Heart right ventricle (tissue), 16 donors: Measurements from ENCODE around the gene CADM4. TPM values are rescaled to one million over a fixed set of nuclear protein-coding genes. Genes with fewer than 3 reads are reported as not detected.

Experiments
- ATAC-seq, 8 donors: fragments of 200-7000 bp; cut with Tn5 transposase; one replicate each; pipeline ENCODE4 v1.9.1; 2020; ENCODE audit warnings: mild to moderate bottlenecking in 8 of 8, moderate library complexity in 8 of 8, moderate number of reproducible peaks in 1 of 8
- DNase-seq, 2 donors: peaks; one replicate each; pipeline ENCODE4 v3.0.0-alpha.2; 2020
- H3K27ac ChIP-seq, 10 donors: fragments of 200-600 bp; sonication (generic) in 2 of 10; one replicate each; pipeline versions ENCODE4 v1.5.0 to v1.8.0; 2020 to 2022; ENCODE audit warnings: mild to moderate bottlenecking in 3 of 10
- H3K27me3 ChIP-seq, 7 donors: fragments of 200-600 bp; one replicate each; pipeline ENCODE4 v1.8.0; 2021 to 2022; ENCODE audit warnings: mild to moderate bottlenecking in 2 of 7
- H3K36me3 ChIP-seq, 9 donors: fragments of 200-600 bp; sonication (generic) in 1 of 9; one replicate each; pipeline versions ENCODE4 v1.5.0 to v1.8.0; 2020 to 2022; ENCODE audit warnings: mild to moderate bottlenecking in 2 of 9
- H3K4me1 ChIP-seq, 9 donors: fragments of 200-600 bp; sonication (generic) in 1 of 9; one replicate each; pipeline versions ENCODE4 v1.5.0 to v1.8.0; 2020 to 2022; ENCODE audit warnings: mild to moderate bottlenecking in 4 of 9
- H3K4me3 ChIP-seq, 10 donors: fragments of 200-600 bp; sonication (generic) in 2 of 10; one replicate each; pipeline versions ENCODE4 v1.5.0 to v1.8.0; 2020 to 2022; ENCODE audit warnings: mild to moderate bottlenecking in 7 of 10, moderate library complexity in 2 of 10
- H3K9me3 ChIP-seq, 11 donors: fragments of 200-600 bp in 10 of 11; sonication (generic) in 2 of 11; one replicate each; pipeline versions ENCODE4 v1.5.0 to v1.8.0; 2013 to 2022; ENCODE audit warnings: mild to moderate bottlenecking in 2 of 11, control low read depth in 1 of 11, moderate library complexity in 1 of 11
- WGBS, 2 donors: extraction: QIAGEN DNeasy Blood & Tissue Kit; methylation state at CpG; one replicate each; pipeline ENCODE4 v1.1.7; 2013; ENCODE audit warnings: inconsistent platforms in 1 of 2; 5-methylcytosine and 5-hydroxymethylcytosine counted together
- intact Hi-C, 10 donors: fragments of 100-400 bp; cut with DNase I; formaldehyde crosslinking; loops; one replicate each; pipeline versions ENCODE4 v1.11.1 to v1.14.2; 2022
- polyA plus RNA-seq, 2 donors: library from polyadenylated mRNA; stranded (reverse); fragments of 200-250 nt; gene quantifications; one replicate each; pipeline ENCODE4 v1.2.3, GENCODE V29; 2013
- total RNA-seq, 10 donors: library from RNA; stranded (reverse); fragmentation: NEBNext Ultra II Directional in 3 of 10; extraction: Animal tissue kit (Norgen Biotek cat#: 25700) in 3 of 10; gene quantifications; one replicate each; pipeline versions ENCODE4 v1.2.1 to v1.2.4, GENCODE V29; 2021 to 2023
- TF ChIP-seq, protein P1 (sequence below), 9 donors: fragments of 200-600 bp; sonication (generic) in 2 of 9; IDR thresholded peaks; one replicate each; pipeline versions ENCODE4 v1.5.0 to v1.8.0; 2021 to 2022; ENCODE audit warnings: antibody characterized with exemption in 9 of 9, mild to moderate bottlenecking in 5 of 9, moderate library complexity in 1 of 9
- donor health status: Arrhythmogenic right ventricular cardiomyopathy.
- donor health status: ischemic (EF 13 %, LVEDD 7.1; RV severe dilation, severe dysfunction).
- donor health status: healthy with polysubstance abuse.
- donor health status: DM: no; HTN: yes; CAD: no.
- donor health status: DM: no; HTN: no; CAD: no.
- donor health status: ischemic (EF 25% LVEDD 6.9; RV normal size, moderate dysfunction).
- donor health status: ischemic (EF 25% LVEDD 5.7; RV mildly dilated, moderate dysfunction).
- donor health status: healthy.
- donor health status: DM: yes; HTN: yes; CAD: no.
- donor health status: Ischemic cardiomyopathy.
- donor health status: ischemic (EF 35%, LVEDD 5.7; RV mildly dilated, moderate dysfunction).
- donor health status: nonischemic (EF 11% LVEDD 7.7; RV severe dilation, severe dysfunction).
- donor health status: DM: yes; HTN: yes; CAD: no.
- donor health status: PGD.
- donor health status: ischemic (EF 29% LVEDD 5.4; RV normal size, mild dysfunction).
- donor health status: nonischemic (EF 23%, LVEDD 6.1; RV moderate dilation, normal function).

CADM4 gene
- total and polyA plus RNA-seq, 12 donors = 3.0 to 12.3 (median 8.2) TPM

DNA sequence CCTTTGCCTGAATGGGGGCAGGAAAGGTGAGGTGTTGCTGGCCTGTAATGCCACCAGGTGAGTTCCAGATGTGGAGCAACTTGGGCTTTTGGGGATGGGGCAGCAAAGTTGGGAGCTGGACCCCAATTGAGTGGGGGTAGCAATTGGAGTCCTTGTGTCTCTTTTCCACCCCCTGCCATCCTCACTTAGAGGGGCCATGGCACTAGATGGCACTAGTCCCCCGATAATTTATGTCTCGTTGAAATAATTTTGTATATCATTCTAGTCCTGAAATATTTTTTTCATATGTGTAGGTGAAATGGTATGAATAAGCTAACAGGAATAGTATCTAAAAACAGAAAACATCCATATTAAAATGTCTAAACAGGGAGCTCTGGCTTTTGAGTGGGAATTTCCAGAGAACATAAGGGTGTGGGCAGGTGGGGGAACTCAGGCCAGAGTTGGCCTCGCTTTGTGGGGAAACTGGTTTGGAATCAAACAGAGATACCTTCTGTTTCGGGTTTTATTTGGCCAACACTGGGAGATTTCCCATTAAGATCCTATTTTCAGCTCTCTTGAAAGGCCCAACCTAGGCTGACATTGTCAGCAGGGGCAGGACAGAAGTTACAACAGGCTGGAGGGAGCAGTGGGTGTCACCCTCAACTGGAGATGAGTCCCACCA lies 39.9 kb downstream of the CADM4 start:
- no peak overlapping the region for H3K27ac ChIP-seq
- ATAC-seq = no peak
- H3K4me3 ChIP-seq = no peak overlapping the region
- peaks cover 12 to 37% (median 23%) of the 10 kb centered on the region in 9 donors for H3K4me1 ChIP-seq
- intact Hi-C loops = loop anchor here in 5 of 10 donors (5.0 to 10.0 kb wide), 3 partner anchors 62 to 67 kb away; partner anchors contain the start of gene ZNF575 (in 4 of the 5)
- DNase-seq = no peak
- WGBS, 2 donors = 88% methylated on average over 4 of the region's 4 CpGs
- H3K27me3 ChIP-seq = no peaks in the 10 kb centered on the region
- no peaks in the 10 kb centered on the region for H3K9me3 ChIP-seq
- TF ChIP-seq, protein P1, sequence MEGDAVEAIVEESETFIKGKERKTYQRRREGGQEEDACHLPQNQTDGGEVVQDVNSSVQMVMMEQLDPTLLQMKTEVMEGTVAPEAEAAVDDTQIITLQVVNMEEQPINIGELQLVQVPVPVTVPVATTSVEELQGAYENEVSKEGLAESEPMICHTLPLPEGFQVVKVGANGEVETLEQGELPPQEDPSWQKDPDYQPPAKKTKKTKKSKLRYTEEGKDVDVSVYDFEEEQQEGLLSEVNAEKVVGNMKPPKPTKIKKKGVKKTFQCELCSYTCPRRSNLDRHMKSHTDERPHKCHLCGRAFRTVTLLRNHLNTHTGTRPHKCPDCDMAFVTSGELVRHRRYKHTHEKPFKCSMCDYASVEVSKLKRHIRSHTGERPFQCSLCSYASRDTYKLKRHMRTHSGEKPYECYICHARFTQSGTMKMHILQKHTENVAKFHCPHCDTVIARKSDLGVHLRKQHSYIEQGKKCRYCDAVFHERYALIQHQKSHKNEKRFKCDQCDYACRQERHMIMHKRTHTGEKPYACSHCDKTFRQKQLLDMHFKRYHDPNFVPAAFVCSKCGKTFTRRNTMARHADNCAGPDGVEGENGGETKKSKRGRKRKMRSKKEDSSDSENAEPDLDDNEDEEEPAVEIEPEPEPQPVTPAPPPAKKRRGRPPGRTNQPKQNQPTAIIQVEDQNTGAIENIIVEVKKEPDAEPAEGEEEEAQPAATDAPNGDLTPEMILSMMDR (IDR thresholded peaks at IDR 0.05) = no peak
- H3K36me3 ChIP-seq = peaks cover 0 to 55% (median 6%) of the 10 kb centered on the region in 9 donors

DNA sequence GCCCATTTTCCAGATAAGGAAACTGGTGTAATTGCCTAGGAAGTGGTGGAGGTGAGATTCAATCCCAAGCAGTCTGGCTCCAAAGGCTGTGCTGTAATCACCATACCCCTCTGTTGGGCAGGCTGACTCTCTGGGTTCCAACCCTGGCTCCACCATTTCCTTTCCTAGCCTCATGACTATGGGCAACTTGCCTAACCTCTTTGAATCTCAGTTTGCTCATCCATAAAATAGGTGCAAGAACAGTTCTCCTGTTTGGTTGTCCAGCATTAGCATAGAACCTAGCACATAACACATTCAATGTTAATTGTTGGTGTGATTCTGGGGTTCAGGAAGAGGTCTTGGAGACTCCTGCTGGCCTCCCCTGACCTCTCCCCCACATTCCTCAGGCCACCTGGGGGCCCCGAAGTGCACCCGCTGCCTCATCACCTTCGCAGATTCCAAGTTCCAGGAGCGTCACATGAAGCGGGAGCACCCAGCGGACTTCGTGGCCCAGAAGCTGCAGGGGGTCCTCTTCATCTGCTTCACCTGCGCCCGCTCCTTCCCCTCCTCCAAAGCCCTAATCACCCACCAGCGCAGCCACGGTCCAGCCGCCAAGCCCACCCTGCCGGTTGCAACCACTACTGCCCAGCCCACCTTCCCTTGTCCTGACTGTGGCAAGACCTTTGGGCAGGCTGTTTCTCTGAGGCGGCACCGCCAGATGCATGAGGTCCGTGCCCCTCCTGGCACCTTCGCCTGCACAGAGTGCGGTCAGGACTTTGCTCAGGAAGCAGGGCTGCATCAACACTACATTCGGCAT lies 41.0 kb downstream of the CADM4 start:
- peaks cover 0 to 65% (median 6%) of the 10 kb centered on the region in 9 donors for H3K36me3 ChIP-seq
- intact Hi-C loops = loop anchor here in 5 of 10 donors (5.0 to 10.0 kb wide), 3 partner anchors 61 to 66 kb away; partner anchors contain the start of gene ZNF575 (in 4 of the 5)
- H3K9me3 ChIP-seq = no peaks in the 10 kb centered on the region
- no peak overlapping the region for H3K27ac ChIP-seq
- TF ChIP-seq, protein P1 (IDR thresholded peaks at IDR 0.05) = no peak
- ATAC-seq (no peak), DNase-seq (no peak)
- no peak overlapping the region for H3K4me3 ChIP-seq
- peaks cover 16 to 48% (median 34%) of the 10 kb centered on the region in 9 donors for H3K4me1 ChIP-seq
- WGBS, 2 donors = 93 to 94% methylated on average over 19 of the region's 19 CpGs
- H3K27me3 ChIP-seq = no peaks in the 10 kb centered on the region

DNA sequence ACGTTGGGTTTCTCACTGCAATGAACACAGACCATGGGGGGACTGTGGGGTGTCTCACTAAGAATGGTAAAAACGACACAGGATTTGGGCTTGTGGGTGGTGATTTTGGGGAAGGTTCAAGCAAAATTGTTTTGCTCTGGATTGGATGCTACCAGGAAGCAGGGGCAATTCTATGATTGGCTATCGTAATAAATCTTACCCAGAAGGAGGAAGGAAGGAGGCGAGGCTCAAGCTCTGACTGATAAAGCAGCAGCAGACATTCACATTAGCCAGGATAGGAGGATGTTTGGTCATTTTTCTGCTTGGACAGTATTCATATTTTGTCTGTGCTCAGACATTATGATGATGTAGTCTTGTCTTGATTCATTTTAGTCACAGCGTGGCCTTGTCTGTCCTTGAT lies 41.8 kb downstream of the CADM4 start:
- no peak for DNase-seq
- H3K27ac ChIP-seq = peak overlapping the region in 2 of 10 donors; percentile 99
- H3K9me3 ChIP-seq = no peaks in the 10 kb centered on the region
- TF ChIP-seq, protein P1 (IDR thresholded peaks at IDR 0.05) = no peak
- WGBS, 2 donors = 45 to 51% methylated on average over 5 of the region's 5 CpGs
- H3K36me3 ChIP-seq = peaks cover under 1 to 71% (median 13%) of the 10 kb centered on the region in 9 donors
- ATAC-seq = no peak
- H3K4me1 ChIP-seq = peaks cover 16 to 53% (median 39%) of the 10 kb centered on the region in 9 donors
- H3K27me3 ChIP-seq = no peaks in the 10 kb centered on the region
- intact Hi-C loops = loop anchor here in 5 of 10 donors (2.0 to 10.0 kb wide), 4 partner anchors 21 to 66 kb away; partner anchors contain the start of genes ZNF575 (in 4 of the 5) and ZNF428 (in 2 of the 5)
- peak overlapping the region in 1 of 10 donors; percentile 74 for H3K4me3 ChIP-seq

DNA sequence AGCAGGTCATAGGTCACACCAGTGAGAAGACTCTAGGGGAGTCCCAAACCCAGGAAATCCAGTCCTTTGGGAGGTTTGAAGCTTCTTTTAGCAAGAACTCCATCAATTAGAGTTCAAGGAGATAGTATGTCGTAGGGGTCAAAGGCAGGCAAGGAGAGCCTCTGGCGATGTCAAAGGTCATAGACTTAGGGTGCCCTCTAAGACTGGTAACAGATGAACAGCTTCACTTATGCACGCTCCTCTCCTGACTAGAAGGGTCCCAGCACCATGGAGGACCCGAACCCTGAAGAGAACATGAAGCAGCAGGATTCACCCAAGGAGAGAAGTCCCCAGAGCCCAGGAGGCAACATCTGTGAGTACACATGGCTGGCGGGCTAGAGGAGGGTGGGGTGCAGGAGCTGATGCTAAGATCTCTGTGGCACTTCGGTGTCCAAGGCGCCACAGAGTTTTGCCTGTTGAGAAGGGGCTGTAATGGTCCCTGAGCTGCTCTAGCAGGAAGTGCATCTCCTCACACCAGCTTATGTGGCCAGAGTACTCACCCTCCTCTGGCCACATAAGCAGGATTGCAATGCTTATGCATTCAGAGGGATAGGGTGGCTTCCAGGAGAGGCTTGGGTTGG lies 42.7 kb downstream of the CADM4 start:
- intact Hi-C loops = loop anchor here in 5 of 10 donors (1.0 to 10.0 kb wide), 5 partner anchors 22 to 65 kb away; partner anchors contain the start of genes PINLYP (in 4 of the 5), XRCC1 (in 4 of the 5), ZNF575 (in 4 of the 5) and ZNF428 (in 2 of the 5)

More for the DNA sequence above, 42.7 kb downstream of the CADM4 start:
- Histone ChIP-seq H3K27ac (peak overlapping the region in 9 of 10 donors; percentile 94 to 99 (median 97)), H3K4me1 (peaks cover 16 to 53% (median 39%) of the 10 kb centered on the region in 9 donors), H3K27me3 (no peaks in the 10 kb centered on the region), H3K4me3 (peak overlapping the region; percentile 51 to 77 (median 72)), H3K9me3 (no peaks in the 10 kb centered on the region), H3K36me3 (peaks cover 6 to 71% (median 23%) of the 10 kb centered on the region in 9 donors)
- DNase-seq (no peak), ATAC-seq (no peak)
- TF ChIP-seq, protein P1 (IDR thresholded peaks at IDR 0.05) = peak in 1 of 9 donors; percentile 6
- 16 to 22% methylated on average over 7 of the region's 7 CpGs for WGBS, 2 donors
